Common myeloid progenitor, CD34-positive (primary cell): Measurements from ENCODE around the gene EIF3D. TPM values are rescaled to one million over a fixed set of nuclear protein-coding genes. Genes with fewer than 3 reads are reported as not detected.

Source experiments
- CTCF ChIA-PET: fragments of 350-600 bp; sonication (Branson Sonifier 250); formaldehyde crosslinking; loops from one replicate; lab custom pipeline; 2021; ENCODE audit warnings: antibody characterized with exemption; lab: Charles Lee
- POLR2A ChIA-PET: fragments of 350-600 bp; sonication (Branson Sonifier 250); formaldehyde crosslinking; loops from one replicate; lab custom pipeline; 2021; ENCODE audit warnings: antibody characterized with exemption; lab: Charles Lee
- DNase-seq, 3 donors: peaks; one replicate each; pipeline versions ENCODE4 v3.0.0 to v3.0.0-alpha.2; 2013
- H3K27ac ChIP-seq, 2 experiments: 1 replicate in 1 of 2; 2 replicates in 1 of 2; pipeline ENCODE4 v1.7.0; 2013; ENCODE audit warnings: inconsistent platforms in 2 of 2, low read length in 2 of 2, mild to moderate bottlenecking in 2 of 2, low read depth in 1 of 2, moderate library complexity in 1 of 2; ENCODE audit not compliant: severe bottlenecking in 2 of 2, insufficient read depth in 1 of 2, poor library complexity in 1 of 2
- H3K27me3 ChIP-seq, 5 experiments: replicated peaks in 2 of 5; 1 replicate in 3 of 5; 2 replicates in 2 of 5; pipeline versions ENCODE4 v1.6.1 to v1.7.0; 2013; ENCODE audit warnings: low read length in 4 of 5, mild to moderate bottlenecking in 2 of 5, moderate library complexity in 2 of 5, inconsistent platforms in 1 of 5; ENCODE audit not compliant: insufficient read depth in 5 of 5, control insufficient read depth in 4 of 5
- H3K36me3 ChIP-seq, 4 experiments: 1 replicate in 2 of 4; 2 replicates in 2 of 4; pipeline versions ENCODE4 v1.6.1 to v1.7.0; 2013; ENCODE audit warnings: low read length in 3 of 4, control low read depth in 1 of 4, mild to moderate bottlenecking in 1 of 4; ENCODE audit not compliant: control insufficient read depth in 4 of 4, insufficient read depth in 4 of 4
- H3K4me1 ChIP-seq, 4 experiments: 1 replicate in 3 of 4; 2 replicates in 1 of 4; pipeline versions ENCODE4 v1.6.1 to v1.7.1; 2013; ENCODE audit warnings: low read length in 3 of 4, mild to moderate bottlenecking in 3 of 4, control low read depth in 1 of 4, inconsistent platforms in 1 of 4, moderate library complexity in 1 of 4; ENCODE audit not compliant: control insufficient read depth in 4 of 4, insufficient read depth in 4 of 4; ENCODE audit errors: control extremely low read depth in 1 of 4
- H3K4me3 ChIP-seq, 7 experiments: 1 replicate in 4 of 7; 2 replicates in 3 of 7; pipeline versions ENCODE4 v1.5.1 to v1.7.0; 2013; ENCODE audit warnings: mild to moderate bottlenecking in 7 of 7, low read length in 6 of 7, moderate library complexity in 6 of 7, inconsistent platforms in 2 of 7, low read depth in 2 of 7, control low read depth in 1 of 7; ENCODE audit not compliant: insufficient read depth in 4 of 7, control insufficient read depth in 1 of 7; ENCODE audit errors: extremely low read depth in 1 of 7
- H3K9me3 ChIP-seq, 5 experiments: 1 replicate in 4 of 5; 2 replicates in 1 of 5; pipeline versions ENCODE4 v1.6.1 to v1.7.1; 2013; ENCODE audit warnings: low read length in 4 of 5, mild to moderate bottlenecking in 2 of 5, inconsistent platforms in 1 of 5, low read depth in 1 of 5, moderate library complexity in 1 of 5; ENCODE audit not compliant: control insufficient read depth in 4 of 5, insufficient read depth in 2 of 5; ENCODE audit errors: control extremely low read depth in 1 of 5
- WGBS: methylation state at CpG from one replicate; pipeline ENCODE4 v1.1.5; 2013; ENCODE audit not compliant: insufficient coverage; 5-methylcytosine and 5-hydroxymethylcytosine counted together
- polyA plus RNA-seq: library from polyadenylated mRNA; unstranded; fragments of 120-200 nt; gene quantifications from one replicate; pipeline ENCODE4 v1.2.1, GENCODE V29; 2013

Gene EIF3D
- polyA plus RNA-seq: 382 TPM

DNA sequence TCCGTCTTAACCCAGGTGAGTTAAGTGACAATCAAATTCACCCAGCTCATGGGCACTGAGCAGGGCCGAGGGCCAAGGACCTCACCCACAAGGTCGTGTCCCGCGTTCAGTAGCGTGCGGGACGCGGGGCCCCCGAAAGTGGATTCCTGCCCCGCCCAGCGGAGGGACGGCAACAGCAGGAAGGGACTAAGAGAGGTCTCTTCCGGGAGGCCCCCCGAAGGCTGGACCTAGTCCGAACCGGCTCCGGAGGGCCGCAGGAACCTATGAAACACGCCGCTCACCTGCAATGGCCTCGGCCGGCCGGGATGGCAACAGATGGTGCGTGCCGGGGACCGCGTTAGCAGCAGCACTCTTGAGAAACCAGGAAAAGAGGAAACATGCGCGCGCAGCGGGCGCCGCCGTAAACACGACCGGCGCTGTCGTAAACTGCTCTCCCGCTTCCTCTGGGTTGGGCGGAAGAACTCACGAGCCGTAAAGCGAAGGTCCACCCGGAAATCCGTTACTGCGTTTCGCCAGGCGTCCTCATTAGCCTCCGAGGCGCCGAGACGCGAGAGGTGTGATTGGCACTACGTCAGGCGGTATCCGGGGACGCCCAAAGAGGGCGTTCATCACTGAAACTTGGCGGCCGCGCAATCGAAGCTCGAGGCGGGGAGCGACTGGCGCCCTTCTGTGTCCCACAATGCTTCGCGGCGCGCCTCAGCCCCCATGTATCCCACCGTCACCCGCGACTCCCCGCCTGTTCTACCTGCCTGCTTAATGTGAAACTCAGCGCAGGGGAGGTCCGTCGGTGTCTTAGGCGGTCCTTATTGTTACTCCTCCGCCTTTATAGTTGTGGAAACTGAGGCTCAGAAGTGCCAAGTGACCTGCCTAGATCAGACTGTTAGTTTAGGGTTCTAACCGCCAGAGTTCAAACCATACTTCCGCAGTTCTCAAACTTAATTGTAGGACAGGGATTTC lies at the start of gene EIF3D:
Gene EIF3D, minus strand, starts transcription at position 372 of the 957 bp plus-strand sequence. CDS start 3,045 bp downstream, outside the sequence.
- peak; percentile 100 for DNase-seq
- H3K9me3 ChIP-seq: no peaks in the 10 kb centered on the region
- POLR2A ChIA-PET: interaction anchor here (0.6 to 1.7 kb wide), 3 partner anchors 18 to 247 kb away, joined by 3 to 10 read pairs (median 3); partner anchors contain the start of genes FOXRED2 and IFT27
- H3K4me3 ChIP-seq: peak within 1 kb of the TSS; percentile 66 to 100 (median 87)
- CTCF ChIA-PET: interaction anchor here (0.6 to 1.1 kb wide), 4 partner anchors 12 to 598 kb away, joined by 3 to 4 read pairs (median 4); no protein-coding TSS in a partner anchor
- peak within 1 kb of the TSS; percentile 88 to 95 for H3K27ac ChIP-seq
- peaks cover 10 to 33% (median 24%) of the 10 kb centered on the region in 4 experiments for H3K36me3 ChIP-seq
- no peaks in the 10 kb centered on the region for H3K27me3 ChIP-seq
- H3K4me1 ChIP-seq: peaks cover 3 to 21% (median 18%) of the 10 kb centered on the region in 4 experiments
- WGBS: under 1% methylated on average over 79 of the region's 82 CpGs

DNA sequence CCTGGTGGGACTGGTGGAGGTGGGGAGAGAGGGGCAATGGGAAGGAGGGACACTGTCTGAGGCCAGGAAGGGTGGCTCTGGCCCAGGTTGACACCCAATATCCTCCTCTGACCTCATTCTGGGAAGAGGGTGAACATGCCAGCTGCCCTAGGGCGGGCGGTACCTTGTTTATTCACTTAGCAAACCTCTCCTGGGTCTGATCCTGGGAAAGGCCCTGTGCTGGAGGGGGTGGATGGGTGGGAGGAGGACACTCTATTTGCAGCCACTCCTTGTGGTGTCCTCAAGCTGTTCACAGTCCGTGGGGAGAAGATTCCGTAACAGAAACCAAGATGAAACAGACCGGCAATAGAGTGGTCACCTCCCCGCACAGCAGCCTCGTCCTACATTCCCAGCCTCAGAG lies 49.7 kb upstream of the EIF3D start:
- H3K4me1 ChIP-seq: no peaks in the 10 kb centered on the region
- ChIA-PET CTCF (no interaction called here), POLR2A (no interaction called here)
- no peak for DNase-seq
- H3K27ac ChIP-seq: no peak overlapping the region
- 95% methylated on average over 6 of the region's 7 CpGs for WGBS
- H3K36me3 ChIP-seq: no peaks in the 10 kb centered on the region
- peaks cover 0 to 12% (median 0%) of the 10 kb centered on the region in 5 experiments for H3K27me3 ChIP-seq
- H3K9me3 ChIP-seq: no peaks in the 10 kb centered on the region
- no peak overlapping the region for H3K4me3 ChIP-seq

DNA sequence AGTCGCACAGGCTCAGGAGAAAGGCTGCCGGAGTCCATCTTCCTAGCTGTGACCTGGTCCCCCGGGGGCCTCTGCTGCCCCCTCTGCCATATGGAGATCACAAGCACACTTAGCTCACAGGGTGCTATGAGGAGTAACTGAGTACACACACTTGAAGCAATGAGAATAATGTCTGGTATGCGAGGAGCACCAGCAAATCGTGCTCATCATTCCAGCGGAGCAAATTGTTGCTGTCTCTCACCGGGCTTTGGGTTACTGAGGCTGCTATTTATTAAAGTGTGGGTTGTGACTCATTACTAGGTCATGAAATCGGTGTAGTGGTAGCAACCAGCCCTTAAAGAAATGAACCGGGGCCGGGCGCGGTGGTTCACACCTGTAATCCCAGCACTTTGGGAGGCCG lies 48.1 kb upstream of the EIF3D start:
- Histone ChIP-seq H3K27me3 (peaks cover 0 to 7% (median 0%) of the 10 kb centered on the region in 5 experiments), H3K4me3 (no peak overlapping the region), H3K27ac (no peak overlapping the region), H3K36me3 (no peaks in the 10 kb centered on the region), H3K4me1 (no peaks in the 10 kb centered on the region), H3K9me3 (no peaks in the 10 kb centered on the region)
- no peak for DNase-seq
- WGBS: 92% methylated on average over 11 of the region's 13 CpGs
- POLR2A ChIA-PET: no interaction called here
- CTCF ChIA-PET: no interaction called here

GRCh38 chr22:36574728-36575127 lies 45.8 kb upstream of the EIF3D start:
- Histone ChIP-seq H3K4me1 (no peaks in the 10 kb centered on the region), H3K36me3 (no peaks in the 10 kb centered on the region), H3K27me3 (no peaks in the 10 kb centered on the region), H3K27ac (no peak overlapping the region), H3K9me3 (no peaks in the 10 kb centered on the region), H3K4me3 (no peak overlapping the region)
- ChIA-PET POLR2A (no interaction called here), CTCF (no interaction called here)
- DNase-seq: no peak
- no CpG with 5 or more reads among the region's 1 CpG for WGBS

- 82% methylated on average over 9 of the region's 9 CpGs for WGBS
- no peak for DNase-seq
- ChIA-PET POLR2A (no interaction called here), CTCF (no interaction called here)
- H3K4me3 ChIP-seq: no peak overlapping the region
- H3K27me3 ChIP-seq: no peaks in the 10 kb centered on the region
- no peak overlapping the region for H3K27ac ChIP-seq
- no peaks in the 10 kb centered on the region for H3K4me1 ChIP-seq
- no peaks in the 10 kb centered on the region for H3K9me3 ChIP-seq
- no peaks in the 10 kb centered on the region for H3K36me3 ChIP-seq
Measured at GRCh38 chr22:36573815-36574363, 44.9 kb upstream of the EIF3D start.

- Histone ChIP-seq H3K4me1 (no peaks in the 10 kb centered on the region), H3K36me3 (no peaks in the 10 kb centered on the region), H3K27ac (no peak overlapping the region), H3K4me3 (no peak overlapping the region), H3K27me3 (peaks cover 0 to 3% (median 0%) of the 10 kb centered on the region in 5 experiments), H3K9me3 (no peaks in the 10 kb centered on the region)
- 100% methylated on average over 2 of the region's 2 CpGs for WGBS
- DNase-seq: no peak
- POLR2A ChIA-PET: no interaction called here
- CTCF ChIA-PET: no interaction called here
Measured at GRCh38 chr22:36571991-36572390, 43.0 kb upstream of the EIF3D start.

DNA sequence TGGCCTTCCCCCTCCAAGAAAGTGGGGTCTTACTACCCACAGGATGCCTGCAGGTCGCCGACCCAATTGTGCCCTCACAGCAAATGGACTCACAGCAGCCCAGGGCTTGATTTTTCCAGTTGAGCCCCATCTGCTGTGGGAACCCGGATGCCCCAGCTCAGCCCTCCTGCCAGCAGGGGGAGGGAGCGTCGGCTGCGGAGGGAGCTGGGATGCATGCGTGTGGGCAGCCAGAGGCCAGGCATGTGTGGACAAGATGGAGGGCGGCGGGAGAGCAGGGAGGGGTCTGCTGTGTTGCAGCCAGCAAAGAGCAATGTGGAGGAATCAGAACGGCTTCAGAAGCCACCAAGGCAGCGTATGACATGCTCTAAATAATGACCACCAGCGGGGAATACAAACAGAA lies 41.0 kb upstream of the EIF3D start:
- Histone ChIP-seq H3K27ac (no peak overlapping the region), H3K36me3 (no peaks in the 10 kb centered on the region), H3K9me3 (no peaks in the 10 kb centered on the region), H3K4me3 (no peak overlapping the region), H3K27me3 (peaks cover 0 to 22% (median 3%) of the 10 kb centered on the region in 5 experiments), H3K4me1 (no peaks in the 10 kb centered on the region)
- WGBS: 66% methylated on average over 8 of the region's 12 CpGs
- CTCF ChIA-PET: no interaction called here
- no peak for DNase-seq
- POLR2A ChIA-PET: no interaction called here
